ENCODE results near the gene RBM26.

GRCh38 chr13:79283742-79284141, 122.3 kb downstream of the RBM26 start:
- TF ChIP-seq CTCF (IDR thresholded peaks at IDR 0.05), result no peak
- TF ChIP-seq POLR2A (IDR thresholded peaks at IDR 0.05), result no peak
- no peak for TF ChIP-seq POLR2AphosphoS5 (IDR thresholded peaks at IDR 0.05)
